ENCODE data around the gene CAMK1D.

DNA sequence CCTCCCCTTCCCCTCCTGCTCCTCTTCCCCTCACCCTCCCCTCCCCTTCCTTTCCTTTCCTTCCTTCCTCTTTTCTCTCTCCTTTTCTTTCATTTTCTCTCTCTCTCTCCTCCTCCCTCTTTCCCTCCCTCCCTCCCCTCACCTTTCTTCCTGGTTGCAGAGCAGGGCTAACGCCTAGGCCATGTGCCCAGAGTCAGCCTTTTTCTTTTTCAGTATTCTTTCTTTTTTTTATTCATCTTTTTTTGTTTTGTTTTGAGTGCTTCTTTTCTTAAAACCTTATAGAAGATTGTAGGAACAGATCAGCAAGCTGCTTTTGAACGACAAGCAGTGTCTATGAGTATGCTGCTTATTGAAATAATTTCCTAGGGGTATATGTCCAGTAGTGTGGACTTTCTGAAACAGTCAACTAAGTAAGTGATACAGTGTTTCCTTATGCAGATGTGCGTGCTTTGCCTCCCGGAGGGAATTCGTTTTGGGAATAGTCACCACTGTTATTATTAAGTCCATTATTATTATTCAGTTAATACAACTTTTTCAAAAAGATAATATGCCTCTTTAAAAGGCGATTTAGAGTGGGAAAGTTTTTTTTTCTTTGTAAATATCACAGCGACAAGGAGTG is 219.2 kb downstream of the CAMK1D start:
- TF ChIP-seq RARB (CRISPR knock-in tag; IDR thresholded peaks at IDR 0.05) (no peak), CHD4 (IDR thresholded peaks at IDR 0.05; ENCODE audit: borderline replicate concordance) (no peak), EP300 (IDR thresholded peaks at IDR 0.05) (no peak), ZFP36 (IDR thresholded peaks at IDR 0.05; ENCODE audit: borderline replicate concordance, partially characterized antibody) (no peak), POLR2A (IDR thresholded peaks at IDR 0.05; ENCODE audit: low read length) (no peak), MAFK (IDR thresholded peaks at IDR 0.05; ENCODE audit: partially characterized antibody) (no peak), RAD21 (conservative IDR thresholded peaks at IDR 0.05 in 1 of 2, IDR thresholded peaks at IDR 0.05 in 1 of 2) (no peak), RFX5 (IDR thresholded peaks at IDR 0.05) (no peak), NR3C1 (IDR thresholded peaks at IDR 0.05) (no peak), SREBF2 (IDR thresholded peaks at IDR 0.05) (no peak), ESRRA (IDR thresholded peaks at IDR 0.05; ENCODE audit: borderline replicate concordance, low read length) (no peak), CBX8 (IDR thresholded peaks at IDR 0.05) (no peak)
- TF ChIP-seq, protein P1, sequence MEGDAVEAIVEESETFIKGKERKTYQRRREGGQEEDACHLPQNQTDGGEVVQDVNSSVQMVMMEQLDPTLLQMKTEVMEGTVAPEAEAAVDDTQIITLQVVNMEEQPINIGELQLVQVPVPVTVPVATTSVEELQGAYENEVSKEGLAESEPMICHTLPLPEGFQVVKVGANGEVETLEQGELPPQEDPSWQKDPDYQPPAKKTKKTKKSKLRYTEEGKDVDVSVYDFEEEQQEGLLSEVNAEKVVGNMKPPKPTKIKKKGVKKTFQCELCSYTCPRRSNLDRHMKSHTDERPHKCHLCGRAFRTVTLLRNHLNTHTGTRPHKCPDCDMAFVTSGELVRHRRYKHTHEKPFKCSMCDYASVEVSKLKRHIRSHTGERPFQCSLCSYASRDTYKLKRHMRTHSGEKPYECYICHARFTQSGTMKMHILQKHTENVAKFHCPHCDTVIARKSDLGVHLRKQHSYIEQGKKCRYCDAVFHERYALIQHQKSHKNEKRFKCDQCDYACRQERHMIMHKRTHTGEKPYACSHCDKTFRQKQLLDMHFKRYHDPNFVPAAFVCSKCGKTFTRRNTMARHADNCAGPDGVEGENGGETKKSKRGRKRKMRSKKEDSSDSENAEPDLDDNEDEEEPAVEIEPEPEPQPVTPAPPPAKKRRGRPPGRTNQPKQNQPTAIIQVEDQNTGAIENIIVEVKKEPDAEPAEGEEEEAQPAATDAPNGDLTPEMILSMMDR (IDR thresholded peaks at IDR 0.05): no peak
- TF ChIP-seq, protein P2, sequence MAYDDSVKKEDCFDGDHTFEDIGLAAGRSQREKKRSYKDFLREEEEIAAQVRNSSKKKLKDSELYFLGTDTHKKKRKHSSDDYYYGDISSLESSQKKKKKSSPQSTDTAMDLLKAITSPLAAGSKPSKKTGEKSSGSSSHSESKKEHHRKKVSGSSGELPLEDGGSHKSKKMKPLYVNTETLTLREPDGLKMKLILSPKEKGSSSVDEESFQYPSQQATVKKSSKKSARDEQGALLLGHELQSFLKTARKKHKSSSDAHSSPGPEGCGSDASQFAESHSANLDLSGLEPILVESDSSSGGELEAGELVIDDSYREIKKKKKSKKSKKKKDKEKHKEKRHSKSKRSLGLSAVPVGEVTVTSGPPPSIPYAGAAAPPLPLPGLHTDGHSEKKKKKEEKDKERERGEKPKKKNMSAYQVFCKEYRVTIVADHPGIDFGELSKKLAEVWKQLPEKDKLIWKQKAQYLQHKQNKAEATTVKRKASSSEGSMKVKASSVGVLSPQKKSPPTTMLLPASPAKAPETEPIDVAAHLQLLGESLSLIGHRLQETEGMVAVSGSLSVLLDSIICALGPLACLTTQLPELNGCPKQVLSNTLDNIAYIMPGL (CRISPR knock-in tag; IDR thresholded peaks at IDR 0.05; ENCODE audit: borderline replicate concordance): no peak
